ENCODE results near the gene EMC10. TPM values are rescaled to one million over a fixed set of nuclear protein-coding genes. Genes with fewer than 3 reads are reported as not detected.

Gene EMC10
- total and polyA plus RNA-seq, 8 donors = 72.3 to 157 (median 90.8) TPM

- H3K9me3 ChIP-seq = no peaks in the 10 kb centered on the region
- H3K27me3 ChIP-seq = peaks cover 0 to 46% of the 10 kb centered on the region in 2 donors
- TF ChIP-seq, protein P1, sequence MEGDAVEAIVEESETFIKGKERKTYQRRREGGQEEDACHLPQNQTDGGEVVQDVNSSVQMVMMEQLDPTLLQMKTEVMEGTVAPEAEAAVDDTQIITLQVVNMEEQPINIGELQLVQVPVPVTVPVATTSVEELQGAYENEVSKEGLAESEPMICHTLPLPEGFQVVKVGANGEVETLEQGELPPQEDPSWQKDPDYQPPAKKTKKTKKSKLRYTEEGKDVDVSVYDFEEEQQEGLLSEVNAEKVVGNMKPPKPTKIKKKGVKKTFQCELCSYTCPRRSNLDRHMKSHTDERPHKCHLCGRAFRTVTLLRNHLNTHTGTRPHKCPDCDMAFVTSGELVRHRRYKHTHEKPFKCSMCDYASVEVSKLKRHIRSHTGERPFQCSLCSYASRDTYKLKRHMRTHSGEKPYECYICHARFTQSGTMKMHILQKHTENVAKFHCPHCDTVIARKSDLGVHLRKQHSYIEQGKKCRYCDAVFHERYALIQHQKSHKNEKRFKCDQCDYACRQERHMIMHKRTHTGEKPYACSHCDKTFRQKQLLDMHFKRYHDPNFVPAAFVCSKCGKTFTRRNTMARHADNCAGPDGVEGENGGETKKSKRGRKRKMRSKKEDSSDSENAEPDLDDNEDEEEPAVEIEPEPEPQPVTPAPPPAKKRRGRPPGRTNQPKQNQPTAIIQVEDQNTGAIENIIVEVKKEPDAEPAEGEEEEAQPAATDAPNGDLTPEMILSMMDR (IDR thresholded peaks at IDR 0.05) = no peak
- H3K36me3 ChIP-seq = no peaks in the 10 kb centered on the region
- DNase-seq (peak in 2 of 4 donors; percentile 27), ATAC-seq (no peak)
- no peak overlapping the region for H3K4me3 ChIP-seq
- no peak overlapping the region for H3K27ac ChIP-seq
- H3K4me1 ChIP-seq = peaks cover 7 to 9% of the 10 kb centered on the region in 2 donors
- intact Hi-C loops (cut with DNase I) = no loop called here
Measured at GRCh38 chr19:50512999-50513745, 36.9 kb downstream of the EMC10 start.

DNA sequence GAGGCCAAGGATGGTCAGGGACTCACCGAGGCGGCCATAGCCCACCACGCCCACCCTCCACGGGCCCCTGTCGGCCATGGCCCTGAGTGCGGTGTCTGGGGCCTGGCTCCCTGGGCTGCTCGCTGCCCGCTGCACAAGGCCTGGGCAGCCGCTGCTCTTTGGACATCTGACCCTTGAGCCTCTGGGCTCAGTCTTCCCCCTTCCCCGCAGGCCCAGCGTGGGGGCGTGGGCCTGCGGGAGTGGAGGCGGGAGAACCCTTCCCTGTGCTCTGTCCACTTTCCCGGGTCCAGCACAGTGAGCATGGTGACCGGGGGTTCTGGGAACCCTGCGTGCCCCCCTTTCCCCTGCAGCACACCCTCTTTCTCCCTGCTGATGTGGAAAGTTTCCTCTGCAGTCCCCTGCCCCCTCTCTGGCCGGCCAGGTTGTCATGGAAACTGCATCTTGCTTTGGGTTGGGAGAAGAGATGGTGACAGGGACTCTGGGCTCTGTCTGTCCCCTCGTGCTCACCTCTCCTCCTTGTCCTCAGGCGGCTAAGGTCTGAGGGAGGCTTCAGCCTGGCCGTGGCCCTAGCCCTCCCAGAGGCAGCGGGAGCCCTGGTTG lies 37.5 kb downstream of the EMC10 start, which contains the start of gene ASPDH:
Gene ASPDH (minus strand): TSS at position 168 of the 600 bp plus-strand sequence. CDS start 90 bp downstream, at position 78.
- intact Hi-C loops (cut with DNase I) = no loop called here
- Histone ChIP-seq H3K27ac (no peak within 1 kb of the TSS), H3K4me3 (no peak within 1 kb of the TSS), H3K36me3 (no peaks in the 10 kb centered on the region), H3K27me3 (peaks cover 0 to 46% of the 10 kb centered on the region in 2 donors), H3K4me1 (peaks cover 7 to 9% of the 10 kb centered on the region in 2 donors), H3K9me3 (no peaks in the 10 kb centered on the region)
- TF ChIP-seq, protein P1 (IDR thresholded peaks at IDR 0.05) = no peak
- no peak for ATAC-seq
- DNase-seq = peak in 1 of 4 donors; percentile 73

DNA sequence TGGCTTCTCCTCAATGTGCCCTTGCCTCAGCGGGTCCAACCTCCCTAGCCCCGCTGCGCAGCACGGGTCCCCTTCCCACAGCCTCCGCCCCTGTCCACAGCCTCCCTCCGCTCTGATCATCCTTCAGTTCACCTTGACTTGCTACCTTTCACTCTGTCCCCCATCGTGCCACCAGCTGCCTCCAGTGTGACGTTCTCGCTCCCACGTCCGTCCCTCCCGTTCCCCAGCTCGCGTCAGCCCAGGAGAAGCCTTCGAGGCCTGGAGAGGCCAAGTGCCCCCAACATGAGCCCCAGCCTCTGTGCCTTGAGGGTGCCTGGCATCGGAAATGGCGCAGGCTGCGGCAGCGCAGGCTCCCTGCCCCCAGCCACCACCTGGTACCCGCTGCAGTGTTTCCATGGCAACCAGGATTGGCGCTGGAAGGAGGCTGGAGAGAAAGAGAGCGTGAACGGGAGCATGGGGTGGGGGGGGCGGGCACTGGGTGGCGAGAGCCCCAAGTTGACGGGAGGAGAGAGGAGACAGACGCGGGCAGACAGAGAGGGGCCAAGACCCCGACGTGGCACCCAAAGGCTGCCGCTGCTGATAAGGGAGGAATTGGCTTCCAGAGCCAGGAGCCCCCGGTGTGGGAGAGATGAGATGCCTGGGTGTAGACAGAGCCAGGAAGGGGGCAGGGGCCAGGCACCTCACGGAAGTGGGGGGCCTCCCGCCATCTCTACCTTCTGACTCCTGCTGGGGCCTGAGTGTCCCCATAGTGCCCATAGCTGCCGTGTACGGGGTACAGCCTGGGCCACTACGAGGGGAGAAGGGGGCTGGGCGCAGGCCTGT lies 38.2 kb downstream of the EMC10 start:
- TF ChIP-seq, protein P1 (IDR thresholded peaks at IDR 0.05) = no peak
- no peak overlapping the region for H3K4me3 ChIP-seq
- DNase-seq (peak in 2 of 4 donors; percentile 30 to 68), ATAC-seq (no peak)
- H3K9me3 ChIP-seq = no peaks in the 10 kb centered on the region
- no peak overlapping the region for H3K27ac ChIP-seq
- H3K36me3 ChIP-seq = no peaks in the 10 kb centered on the region
- H3K27me3 ChIP-seq = peaks cover 0 to 52% of the 10 kb centered on the region in 2 donors
- intact Hi-C loops (cut with DNase I) = no loop called here
- H3K4me1 ChIP-seq = peaks cover 7 to 9% of the 10 kb centered on the region in 2 donors

DNA sequence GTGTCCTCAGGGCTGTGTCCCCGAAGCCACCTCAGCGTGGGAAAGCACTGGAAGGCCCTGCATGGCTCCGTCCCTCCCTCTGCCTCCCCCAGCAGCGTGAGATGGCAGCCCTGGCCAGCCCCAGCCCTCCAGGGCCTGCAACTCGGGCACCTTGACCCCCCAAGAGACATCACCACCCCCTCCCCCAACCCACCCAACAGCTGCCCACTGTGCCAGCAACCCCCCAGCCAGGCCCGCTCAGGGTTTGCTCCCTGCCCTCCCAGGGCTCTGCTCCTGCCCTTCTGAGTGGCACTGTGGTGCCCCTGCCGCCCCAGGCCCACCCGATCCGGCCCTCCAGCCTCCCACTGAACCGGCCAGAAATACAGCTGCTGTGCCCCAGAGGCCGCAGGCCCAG lies 38.9 kb downstream of the EMC10 start:
- H3K27me3 ChIP-seq = peaks cover 0 to 54% of the 10 kb centered on the region in 2 donors
- no peak for ATAC-seq
- H3K4me1 ChIP-seq = peaks cover 5 to 6% of the 10 kb centered on the region in 2 donors
- H3K36me3 ChIP-seq = no peaks in the 10 kb centered on the region
- TF ChIP-seq, protein P1 (IDR thresholded peaks at IDR 0.05) = no peak
- intact Hi-C loops (cut with DNase I) = no loop called here
- H3K27ac ChIP-seq = no peak overlapping the region
- DNase-seq = peak in 2 of 4 donors; percentile 27 to 66
- H3K4me3 ChIP-seq = no peak overlapping the region
- H3K9me3 ChIP-seq = no peaks in the 10 kb centered on the region
